Neural cell (in vitro differentiated cells): ENCODE results near the gene SPAG16. TPM values are rescaled to one million over a fixed set of nuclear protein-coding genes. Genes with fewer than 3 reads are reported as not detected.

Experiments used
- H2AFZ ChIP-seq: fragments of 200-600, 300-800 bp; sonication (generic), shearing (Covaris generic); 2 replicates; pipeline ENCODE4 v1.6.0; 2014; ENCODE audit warnings: low read depth, mild to moderate bottlenecking, antibody characterized with exemption, low read length, moderate library complexity
- H3F3A ChIP-seq: fragments of 200-600 bp; shearing (Covaris generic); 2 replicates; pipeline ENCODE4 v1.6.1; 2016; ENCODE audit warnings: mild to moderate bottlenecking, moderate library complexity, mixed read lengths, antibody characterized with exemption, low read length; ENCODE audit not compliant: insufficient read depth, poor library complexity, severe bottlenecking
- H3K27ac ChIP-seq: fragments of 200-600, 300-800 bp; sonication (generic), shearing (Covaris generic); 2 replicates; pipeline ENCODE4 v1.5.1; 2014; ENCODE audit warnings: mild to moderate bottlenecking, low read length, moderate library complexity
- H3K27me3 ChIP-seq: fragments of 300-800, 200-600 bp; sonication (generic), shearing (Covaris generic); 2 replicates; pipeline ENCODE4 v1.6.0; 2014; ENCODE audit warnings: mild to moderate bottlenecking, low read depth, low read length, moderate library complexity; ENCODE audit not compliant: insufficient read depth
- H3K36me3 ChIP-seq: fragments of 300-800, 200-600 bp; sonication (generic), shearing (Covaris generic); 2 replicates; pipeline ENCODE4 v1.5.1; 2014; ENCODE audit warnings: mild to moderate bottlenecking, antibody characterized with exemption, low read length, moderate library complexity; ENCODE audit not compliant: insufficient read depth
- H3K4me2 ChIP-seq: fragments of 300-800, 200-600 bp; sonication (generic), shearing (Covaris generic); 2 replicates; pipeline ENCODE4 v1.6.0; 2014; ENCODE audit warnings: mild to moderate bottlenecking, low read length
- H3K4me3 ChIP-seq: fragments of 300-800, 200-600 bp; sonication (generic), shearing (Covaris generic); 2 replicates; pipeline ENCODE4 v1.5.1; 2014; ENCODE audit warnings: mild to moderate bottlenecking, low read length, moderate library complexity
- H3K79me2 ChIP-seq: fragments of 200-600 bp; shearing (Covaris generic); replicated peaks from 2 replicates; pipeline ENCODE4 v1.6.0; 2014; ENCODE audit warnings: mild to moderate bottlenecking, low read length, moderate library complexity; ENCODE audit not compliant: insufficient read depth
- H3K9ac ChIP-seq: fragments of 300-800, 200-600 bp; sonication (generic), shearing (Covaris generic); 2 replicates; pipeline ENCODE4 v1.6.1; 2016; ENCODE audit warnings: mild to moderate bottlenecking, low read length, mixed read lengths
- H3K9me2 ChIP-seq: fragments of 200-600 bp; shearing (Covaris generic); 2 replicates; pipeline ENCODE4 v1.6.1; 2016; ENCODE audit warnings: mild to moderate bottlenecking, low read length, mixed read lengths; ENCODE audit not compliant: insufficient read depth
- H3K9me3 ChIP-seq: fragments of 200-600, 300-800 bp; sonication (generic), shearing (Covaris generic); 2 replicates; pipeline ENCODE4 v1.6.1; 2016; ENCODE audit warnings: mild to moderate bottlenecking, mixed run types, low read length, moderate library complexity, mixed read lengths
- H4K20me1 ChIP-seq: fragments of 200-600 bp; shearing (Covaris generic); 2 replicates; pipeline ENCODE4 v1.6.1; 2016; ENCODE audit warnings: mild to moderate bottlenecking, mixed run types; ENCODE audit not compliant: insufficient read depth
- EP300 ChIP-seq: fragments of 450-650 bp; conservative IDR thresholded peaks from 2 replicates; pipeline ENCODE4 v1.6.1; 2014; ENCODE audit warnings: antibody characterized with exemption, mild to moderate bottlenecking, moderate library complexity; ENCODE audit not compliant: poor library complexity, severe bottlenecking
- EZH2 ChIP-seq: fragments of 200-600, 300-800 bp; shearing (Covaris generic), sonication (generic); IDR thresholded peaks from 2 replicates; pipeline ENCODE4 v1.6.1; 2014; ENCODE audit warnings: antibody characterized with exemption, low read length, borderline replicate concordance, mild to moderate bottlenecking; ENCODE audit not compliant: insufficient read depth, poor library complexity, severe bottlenecking
- MXI1 ChIP-seq: fragments of 450-650 bp; conservative IDR thresholded peaks from 2 replicates; pipeline ENCODE4 v1.6.1; 2014; ENCODE audit warnings: antibody characterized with exemption, mild to moderate bottlenecking; ENCODE audit not compliant: poor library complexity, severe bottlenecking
- POLR2AphosphoS5 ChIP-seq: IDR thresholded peaks from 2 replicates; pipeline ENCODE4 v1.6.1; 2012
- RAD21 ChIP-seq: fragments of 450-650 bp; conservative IDR thresholded peaks from 2 replicates; pipeline ENCODE4 v1.6.1; 2014; ENCODE audit warnings: antibody characterized with exemption, mild to moderate bottlenecking, moderate library complexity
- SMC3 ChIP-seq: fragments of 450-650 bp; conservative IDR thresholded peaks from 2 replicates; pipeline ENCODE4 v1.6.1; 2014; ENCODE audit warnings: antibody characterized with exemption, mild to moderate bottlenecking, moderate library complexity; ENCODE audit not compliant: poor library complexity
- TAF1 ChIP-seq: IDR thresholded peaks from 2 replicates; pipeline ENCODE4 v1.6.1; 2012; ENCODE audit warnings: low read depth
- polyA plus RNA-seq: library from polyadenylated mRNA; depleted of rRNA; stranded (reverse); fragments of >200 nt; gene quantifications from 2 replicates; pipeline ENCODE4 v1.2.3, GENCODE V29; 2014
- TF ChIP-seq, protein P1 (sequence below): fragments of 450-650 bp; IDR thresholded peaks from 2 replicates; pipeline ENCODE4 v1.5.1; 2014; ENCODE audit warnings: antibody characterized with exemption, mild to moderate bottlenecking, moderate library complexity; ENCODE audit not compliant: poor library complexity, severe bottlenecking
- TF ChIP-seq, protein P2 (sequence below): IDR thresholded peaks from 2 replicates; pipeline ENCODE4 v1.6.1; 2012; ENCODE audit warnings: borderline replicate concordance

SPAG16 gene
- polyA plus RNA-seq, 1 donor from 2014 or later: 75.4 TPM

DNA sequence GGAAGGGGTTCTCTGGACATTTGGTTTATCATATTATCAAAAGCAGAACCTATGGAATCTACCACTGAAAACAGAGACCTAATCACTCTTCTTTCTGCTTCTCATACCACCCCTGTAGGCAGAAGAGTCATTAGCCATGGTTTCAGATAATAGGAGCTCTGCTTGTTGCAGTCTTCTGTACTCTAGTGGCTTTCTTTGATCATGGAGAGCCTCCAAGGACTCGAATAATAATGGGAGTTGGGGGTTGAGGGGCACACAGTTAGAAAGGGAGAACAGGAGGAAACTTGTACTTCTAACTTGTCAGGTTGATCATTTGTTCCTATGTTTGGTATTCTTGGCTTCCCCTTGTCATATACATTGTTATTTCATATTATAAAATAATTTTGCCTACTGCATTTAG, 1074.2 kb downstream of the SPAG16 start:
- Histone ChIP-seq H3K4me3 (no peak overlapping the region), H3K4me2 (no peak overlapping the region), H3K27me3 (no peaks in the 10 kb centered on the region), H4K20me1 (no peaks in the 10 kb centered on the region), H3K9ac (no peak overlapping the region), H3K27ac (no peak overlapping the region), H3K9me3 (peaks cover 4% of the 10 kb centered on the region), H3K36me3 (no peaks in the 10 kb centered on the region), H3F3A (no peaks in the 10 kb centered on the region), H3K79me2 (no peaks in the 10 kb centered on the region), H2AFZ (no peak overlapping the region), H3K9me2 (no peaks in the 10 kb centered on the region)
- no peak for TF ChIP-seq RAD21
- TF ChIP-seq, protein P1, sequence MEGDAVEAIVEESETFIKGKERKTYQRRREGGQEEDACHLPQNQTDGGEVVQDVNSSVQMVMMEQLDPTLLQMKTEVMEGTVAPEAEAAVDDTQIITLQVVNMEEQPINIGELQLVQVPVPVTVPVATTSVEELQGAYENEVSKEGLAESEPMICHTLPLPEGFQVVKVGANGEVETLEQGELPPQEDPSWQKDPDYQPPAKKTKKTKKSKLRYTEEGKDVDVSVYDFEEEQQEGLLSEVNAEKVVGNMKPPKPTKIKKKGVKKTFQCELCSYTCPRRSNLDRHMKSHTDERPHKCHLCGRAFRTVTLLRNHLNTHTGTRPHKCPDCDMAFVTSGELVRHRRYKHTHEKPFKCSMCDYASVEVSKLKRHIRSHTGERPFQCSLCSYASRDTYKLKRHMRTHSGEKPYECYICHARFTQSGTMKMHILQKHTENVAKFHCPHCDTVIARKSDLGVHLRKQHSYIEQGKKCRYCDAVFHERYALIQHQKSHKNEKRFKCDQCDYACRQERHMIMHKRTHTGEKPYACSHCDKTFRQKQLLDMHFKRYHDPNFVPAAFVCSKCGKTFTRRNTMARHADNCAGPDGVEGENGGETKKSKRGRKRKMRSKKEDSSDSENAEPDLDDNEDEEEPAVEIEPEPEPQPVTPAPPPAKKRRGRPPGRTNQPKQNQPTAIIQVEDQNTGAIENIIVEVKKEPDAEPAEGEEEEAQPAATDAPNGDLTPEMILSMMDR: no peak
- TF ChIP-seq MXI1: no peak
- no peak for TF ChIP-seq POLR2AphosphoS5
- TF ChIP-seq EP300: no peak
- no peak for TF ChIP-seq EZH2
- TF ChIP-seq TAF1: no peak

DNA sequence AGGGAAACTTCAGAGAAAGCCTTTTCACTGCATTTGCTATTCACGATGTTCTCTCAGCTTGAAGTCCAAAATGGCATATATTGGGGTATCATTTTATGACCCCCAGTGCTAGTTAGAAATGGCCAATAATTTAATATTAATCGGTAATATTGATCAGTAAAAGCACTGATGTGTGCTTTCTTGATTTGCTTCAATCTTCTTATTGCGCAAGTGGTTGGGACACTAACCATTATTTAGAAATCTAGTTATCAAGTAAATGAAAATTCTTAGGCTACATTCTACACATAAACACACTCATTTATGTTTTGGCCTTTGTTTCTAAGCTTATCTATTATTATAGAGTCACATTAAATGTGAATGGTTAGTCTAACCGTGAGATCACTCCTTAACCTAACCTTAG, 1076.9 kb downstream of the SPAG16 start:
- no peak overlapping the region for H3K4me3 ChIP-seq
- peaks cover 4% of the 10 kb centered on the region for H3K9me3 ChIP-seq
- H3K9me2 ChIP-seq: no peaks in the 10 kb centered on the region
- H2AFZ ChIP-seq: no peak overlapping the region
- H3K79me2 ChIP-seq: no peaks in the 10 kb centered on the region
- TF ChIP-seq, protein P1: no peak
- TF ChIP-seq EZH2 (no peak), TAF1 (no peak), POLR2AphosphoS5 (no peak)
- no peak overlapping the region for H3K9ac ChIP-seq
- no peak overlapping the region for H3K27ac ChIP-seq
- H3K36me3 ChIP-seq: no peaks in the 10 kb centered on the region
- no peak overlapping the region for H3K4me2 ChIP-seq
- H4K20me1 ChIP-seq: no peaks in the 10 kb centered on the region
- H3F3A ChIP-seq: no peaks in the 10 kb centered on the region
- no peaks in the 10 kb centered on the region for H3K27me3 ChIP-seq

DNA sequence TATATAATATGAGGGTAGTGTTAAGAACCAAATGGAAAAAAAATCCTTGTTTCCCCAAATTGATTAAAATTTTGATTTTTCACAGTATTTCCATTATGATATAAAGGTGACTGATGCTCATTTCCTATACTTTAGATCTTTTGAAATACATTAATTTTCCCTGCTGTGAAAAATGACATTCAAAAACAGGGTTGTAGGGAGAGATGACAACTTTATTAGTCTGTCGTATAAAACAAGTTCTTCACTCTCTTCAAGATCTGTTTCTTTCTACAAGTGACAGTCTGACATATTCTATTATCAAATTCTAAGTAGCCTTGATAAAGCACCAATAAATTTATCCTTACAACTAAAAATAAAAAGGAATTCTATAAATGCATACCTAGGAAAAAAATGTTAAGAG, 1081.3 kb downstream of the SPAG16 start:
- TF ChIP-seq POLR2AphosphoS5: peak; percentile 94
- TF ChIP-seq, protein P2, sequence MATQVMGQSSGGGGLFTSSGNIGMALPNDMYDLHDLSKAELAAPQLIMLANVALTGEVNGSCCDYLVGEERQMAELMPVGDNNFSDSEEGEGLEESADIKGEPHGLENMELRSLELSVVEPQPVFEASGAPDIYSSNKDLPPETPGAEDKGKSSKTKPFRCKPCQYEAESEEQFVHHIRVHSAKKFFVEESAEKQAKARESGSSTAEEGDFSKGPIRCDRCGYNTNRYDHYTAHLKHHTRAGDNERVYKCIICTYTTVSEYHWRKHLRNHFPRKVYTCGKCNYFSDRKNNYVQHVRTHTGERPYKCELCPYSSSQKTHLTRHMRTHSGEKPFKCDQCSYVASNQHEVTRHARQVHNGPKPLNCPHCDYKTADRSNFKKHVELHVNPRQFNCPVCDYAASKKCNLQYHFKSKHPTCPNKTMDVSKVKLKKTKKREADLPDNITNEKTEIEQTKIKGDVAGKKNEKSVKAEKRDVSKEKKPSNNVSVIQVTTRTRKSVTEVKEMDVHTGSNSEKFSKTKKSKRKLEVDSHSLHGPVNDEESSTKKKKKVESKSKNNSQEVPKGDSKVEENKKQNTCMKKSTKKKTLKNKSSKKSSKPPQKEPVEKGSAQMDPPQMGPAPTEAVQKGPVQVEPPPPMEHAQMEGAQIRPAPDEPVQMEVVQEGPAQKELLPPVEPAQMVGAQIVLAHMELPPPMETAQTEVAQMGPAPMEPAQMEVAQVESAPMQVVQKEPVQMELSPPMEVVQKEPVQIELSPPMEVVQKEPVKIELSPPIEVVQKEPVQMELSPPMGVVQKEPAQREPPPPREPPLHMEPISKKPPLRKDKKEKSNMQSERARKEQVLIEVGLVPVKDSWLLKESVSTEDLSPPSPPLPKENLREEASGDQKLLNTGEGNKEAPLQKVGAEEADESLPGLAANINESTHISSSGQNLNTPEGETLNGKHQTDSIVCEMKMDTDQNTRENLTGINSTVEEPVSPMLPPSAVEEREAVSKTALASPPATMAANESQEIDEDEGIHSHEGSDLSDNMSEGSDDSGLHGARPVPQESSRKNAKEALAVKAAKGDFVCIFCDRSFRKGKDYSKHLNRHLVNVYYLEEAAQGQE: no peak
- TF ChIP-seq EZH2: no peak
- TF ChIP-seq EP300: peak; percentile 98
- TF ChIP-seq, protein P1: no peak
- no peak for TF ChIP-seq RAD21
- TF ChIP-seq SMC3: no peak
- TF ChIP-seq TAF1: no peak
- H3F3A ChIP-seq: no peaks in the 10 kb centered on the region
- no peaks in the 10 kb centered on the region for H3K79me2 ChIP-seq
- no peaks in the 10 kb centered on the region for H3K36me3 ChIP-seq
- no peaks in the 10 kb centered on the region for H4K20me1 ChIP-seq
- no peaks in the 10 kb centered on the region for H3K9me2 ChIP-seq
- no peak overlapping the region for H3K4me2 ChIP-seq
- no peak overlapping the region for H2AFZ ChIP-seq
- H3K9me3 ChIP-seq: no peaks in the 10 kb centered on the region
- no peak overlapping the region for H3K9ac ChIP-seq
- no peak overlapping the region for H3K4me3 ChIP-seq
- no peaks in the 10 kb centered on the region for H3K27me3 ChIP-seq
- H3K27ac ChIP-seq: no peak overlapping the region
